HG03439 (cell line): ENCODE results near the gene SLC7A5.
"Not testable (repeated sequence)": the region's sequence is repeated elsewhere in the genome, so short reads cannot be mapped to it uniquely, and the experiment has no call there.

ENCODE experiments used
- ATAC-seq: cut with Tn5 transposase; IDR thresholded peaks from one replicate; pipeline ENCODE4 v1.9.1; 2021; ENCODE audit warnings: mild to moderate bottlenecking, moderate library complexity; ENCODE audit not compliant: unreplicated experiment

Gene SLC7A5

DNA sequence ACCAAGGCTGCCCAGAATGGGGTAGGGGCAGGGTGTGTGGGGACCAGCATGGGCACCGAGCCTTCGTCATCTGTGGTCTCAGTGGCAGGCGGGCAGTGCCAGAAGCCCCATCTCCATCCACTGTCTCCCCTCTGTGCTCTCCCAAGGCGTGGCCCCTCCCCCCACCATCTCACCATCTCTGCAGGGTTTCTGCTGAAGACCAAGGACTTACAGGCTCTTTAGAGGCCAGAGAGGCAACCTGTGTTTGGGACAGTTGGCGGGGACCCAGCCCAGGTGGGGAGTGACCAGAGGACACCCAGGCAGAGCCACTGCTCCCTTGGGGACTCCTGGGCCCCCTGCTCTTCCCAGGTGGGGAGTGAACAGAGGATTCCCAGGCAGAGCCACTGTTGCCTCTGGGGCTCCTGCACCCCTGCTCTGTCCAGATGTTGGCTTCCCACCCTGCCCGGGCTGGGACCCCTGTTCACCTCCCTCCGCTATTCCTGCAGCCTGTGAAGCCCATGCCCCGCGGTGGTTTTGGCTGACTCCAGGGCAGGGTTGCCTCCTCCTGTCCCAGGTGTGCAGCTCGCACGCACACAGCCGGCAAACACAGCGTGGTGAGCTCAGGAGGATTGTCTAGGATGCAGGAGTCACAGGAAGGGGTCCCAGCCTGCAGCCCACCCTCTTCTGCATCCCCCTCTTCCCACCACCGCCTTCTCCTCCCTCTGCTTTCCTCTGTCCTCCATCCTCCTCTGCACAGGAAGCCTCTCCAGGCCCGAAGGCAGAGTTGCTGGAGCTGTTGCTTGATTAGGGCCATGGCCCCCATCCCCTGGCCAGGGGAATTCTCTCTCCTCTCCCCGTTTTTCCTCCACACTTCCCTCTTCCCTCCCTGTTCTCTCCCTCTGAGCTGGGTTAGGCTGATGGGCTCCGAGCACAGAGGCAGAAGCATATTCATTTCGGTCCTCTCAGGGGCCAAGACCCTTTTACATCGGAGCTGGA, 45.0 kb downstream of the SLC7A5 start:
- ATAC-seq = no peak

DNA sequence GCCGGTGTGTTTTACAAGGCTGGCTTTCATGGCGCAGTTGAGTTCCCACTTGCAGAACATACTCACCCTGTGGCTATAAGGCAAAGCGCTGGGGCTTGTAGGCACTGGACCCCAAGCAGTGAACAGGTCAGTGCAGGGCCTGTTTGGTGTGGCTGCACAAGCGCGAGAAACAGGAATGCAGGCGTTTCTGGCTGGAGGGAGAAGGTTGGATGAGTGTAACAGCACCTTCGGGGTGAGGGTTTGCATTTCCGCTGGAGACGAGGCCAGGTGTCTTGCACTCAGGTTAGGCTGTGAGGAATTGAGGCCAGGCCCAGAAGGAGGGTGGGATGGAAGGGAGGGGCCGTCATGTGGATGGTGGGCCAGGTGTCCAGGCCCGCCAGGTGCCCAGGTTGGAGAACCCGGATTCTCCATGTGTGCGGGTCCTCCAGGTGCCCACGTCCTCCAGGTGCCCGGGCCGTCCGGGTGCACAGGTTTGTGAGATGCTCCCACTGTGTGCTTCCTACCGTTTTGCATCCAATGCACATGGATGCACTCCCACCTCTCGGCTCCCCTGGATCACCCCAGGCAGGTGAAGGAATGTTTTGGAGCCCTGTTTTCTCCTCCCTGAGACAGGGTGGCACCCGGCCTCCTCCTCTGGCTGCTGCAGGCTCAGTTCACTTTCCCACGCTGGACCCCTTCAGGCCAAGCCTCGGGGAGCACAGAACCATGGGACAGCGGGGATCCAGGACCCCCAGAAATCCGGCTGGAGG, 46.0 kb downstream of the SLC7A5 start:
- no peak for ATAC-seq

DNA sequence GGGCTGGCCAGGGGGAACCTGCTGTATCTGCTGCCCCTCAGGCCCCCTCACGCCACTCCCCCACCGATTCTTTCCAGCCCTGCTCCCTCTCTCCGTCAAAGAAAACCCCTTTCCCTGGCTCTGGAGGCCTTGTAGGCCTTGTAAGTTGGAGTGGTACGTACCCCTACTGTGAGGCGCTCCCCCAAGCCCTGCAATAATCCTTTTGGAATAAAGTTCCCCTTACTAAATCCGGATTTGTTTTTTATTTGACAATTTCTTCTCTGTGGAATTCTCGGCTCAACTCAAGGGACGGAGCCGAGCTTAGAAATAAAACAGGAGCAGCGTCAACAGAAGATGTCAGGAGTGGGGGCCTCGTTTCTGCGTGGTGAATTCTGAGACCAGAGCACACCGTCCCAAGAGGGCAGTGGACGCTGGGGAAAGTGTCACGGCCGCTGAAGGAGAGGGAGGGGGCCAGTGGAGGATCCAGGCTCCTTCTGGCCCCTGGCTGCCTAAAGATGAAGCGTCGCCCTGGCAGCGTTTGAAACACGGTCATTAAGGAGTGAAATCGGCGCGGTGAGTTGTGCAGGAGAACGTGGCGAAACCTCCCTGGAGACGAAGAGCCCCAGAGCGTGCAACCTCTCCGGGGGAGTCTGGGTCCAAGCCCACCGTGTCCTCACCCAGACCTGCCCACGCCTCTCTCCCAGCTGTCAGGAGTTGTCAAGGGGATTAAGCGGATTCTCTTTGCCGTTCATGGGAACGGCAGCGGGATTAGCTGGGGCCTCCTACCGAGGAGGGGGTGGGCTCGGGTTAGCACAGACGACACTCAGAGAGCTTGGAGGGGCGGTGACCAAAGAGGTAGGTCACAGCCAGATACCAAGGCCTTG, 47.0 kb downstream of the SLC7A5 start:
- ATAC-seq = no peak

DNA sequence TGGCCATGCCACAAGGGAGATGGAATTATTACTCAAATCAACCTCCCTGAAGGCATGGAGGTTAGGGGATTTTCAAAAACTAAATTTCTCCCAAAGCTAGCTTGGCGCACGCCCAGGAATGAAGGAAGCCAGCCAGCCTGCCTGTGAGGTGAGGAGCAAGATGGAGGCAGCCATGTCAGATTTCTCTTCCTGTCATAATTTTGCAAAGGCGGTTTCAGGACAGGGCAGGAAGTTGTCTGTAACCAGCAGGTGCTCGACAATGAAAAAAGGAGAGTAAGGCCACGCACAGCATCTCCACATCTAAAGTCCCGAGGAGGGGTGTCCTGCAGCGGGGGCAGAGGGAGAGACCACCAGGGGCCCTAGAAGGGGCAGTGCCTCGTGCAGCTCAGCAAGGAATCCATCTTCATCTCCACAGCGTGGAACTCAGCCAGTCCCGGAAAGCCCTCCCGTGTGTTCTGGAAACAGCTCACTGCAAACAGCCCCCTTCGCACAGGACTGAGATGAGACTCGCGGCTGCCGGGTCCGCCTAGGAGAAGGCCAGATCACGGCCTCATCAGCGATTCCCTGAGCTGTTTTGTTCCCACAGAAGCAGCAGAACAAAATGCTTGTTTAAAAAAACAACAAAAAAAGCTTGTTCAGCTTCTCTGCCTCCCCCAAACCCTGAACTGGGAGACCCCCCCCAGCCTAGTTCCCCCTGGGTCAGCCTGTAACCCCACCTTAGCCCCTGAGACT, 47.8 kb downstream of the SLC7A5 start:
- ATAC-seq = no peak

DNA sequence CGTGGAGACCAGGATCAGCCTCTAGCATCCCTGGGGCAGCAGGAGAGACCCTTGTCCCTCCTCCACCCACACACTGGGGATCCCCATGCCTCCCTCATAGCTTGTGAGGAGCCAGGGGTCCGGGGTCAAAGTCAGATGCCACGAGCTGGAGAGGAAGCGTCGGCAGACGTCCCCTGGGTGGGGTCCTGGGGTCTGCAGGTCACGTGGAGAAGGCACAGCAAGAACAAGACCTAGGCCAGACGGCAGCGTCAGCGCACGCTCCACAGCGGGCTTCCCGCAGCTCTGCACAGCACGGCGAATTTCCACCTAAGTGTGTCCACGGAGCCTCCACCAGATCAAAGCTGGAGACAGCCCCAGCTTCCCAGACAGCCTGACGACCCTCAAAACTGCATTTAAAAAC, 49.3 kb downstream of the SLC7A5 start:
- ATAC-seq = no peak

DNA sequence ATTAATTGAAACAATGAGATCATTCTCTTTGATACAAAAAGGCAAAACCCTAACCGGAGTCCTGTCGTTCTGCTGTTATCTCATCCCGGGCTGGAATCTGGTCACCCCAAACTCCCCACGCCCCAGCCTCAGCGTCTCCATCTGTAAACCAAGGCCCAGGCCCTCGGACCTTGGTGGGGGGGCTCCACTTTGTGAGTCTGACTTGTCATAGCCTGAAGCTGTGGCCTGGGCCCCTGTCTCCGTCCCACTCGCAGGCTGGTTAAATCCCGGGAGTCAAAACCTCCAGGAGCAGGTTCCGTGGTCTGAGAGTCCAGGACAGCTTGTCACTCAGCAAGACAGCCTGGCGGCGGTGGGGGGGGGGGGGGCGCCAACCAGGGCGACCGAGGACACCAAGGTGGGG, 50.0 kb downstream of the SLC7A5 start:
- no peak for ATAC-seq

DNA sequence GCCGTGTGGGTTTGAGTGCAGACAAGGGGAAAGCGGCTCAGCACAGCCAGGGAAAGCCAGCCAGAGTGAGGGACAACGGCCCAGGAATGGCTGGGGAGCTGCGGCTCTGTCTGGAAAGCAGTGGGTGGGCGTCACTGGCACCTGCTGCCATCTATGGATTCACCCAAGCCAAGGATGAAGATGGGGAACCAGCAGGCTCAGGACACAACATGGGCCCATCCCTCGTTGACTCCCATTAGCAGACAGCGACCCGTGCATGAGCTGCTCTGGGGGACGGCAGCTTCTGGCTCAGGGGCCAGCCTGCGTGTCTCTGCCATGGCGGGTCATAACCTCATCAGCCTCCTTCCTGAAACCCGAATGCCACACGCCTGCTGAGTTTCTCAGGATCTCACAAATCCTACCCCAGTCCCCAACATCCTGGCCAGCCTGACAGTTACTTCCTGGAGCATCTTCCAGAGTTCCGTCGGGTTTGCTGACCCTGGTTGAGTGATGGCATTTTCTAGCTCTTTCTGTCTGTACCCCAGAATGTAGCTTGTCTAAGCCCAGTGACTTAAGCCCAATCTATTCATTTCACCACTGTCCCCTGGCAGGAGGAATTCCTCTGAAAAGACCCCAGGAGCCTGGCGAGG, 50.7 kb downstream of the SLC7A5 start:
- no peak for ATAC-seq

DNA sequence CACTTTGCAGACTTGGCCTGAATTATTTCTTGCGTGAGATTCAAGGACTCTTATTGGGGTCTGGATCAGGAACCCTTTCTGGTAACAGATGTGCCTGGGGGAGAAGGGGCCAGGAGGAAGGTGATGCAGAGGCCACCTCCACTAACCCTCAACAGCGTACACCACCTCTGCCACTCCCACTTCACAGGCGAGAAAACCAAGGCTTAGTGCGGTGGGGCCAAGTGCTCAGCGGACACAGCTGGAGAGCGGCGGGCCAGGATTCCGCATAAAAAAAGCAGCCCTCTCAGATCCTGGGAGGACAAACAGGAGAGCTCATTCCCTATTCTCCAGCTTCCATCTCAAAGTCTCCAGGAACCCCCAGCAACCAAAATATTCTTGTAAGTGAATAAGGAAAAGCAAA, 51.4 kb downstream of the SLC7A5 start:
- ATAC-seq = no peak

DNA sequence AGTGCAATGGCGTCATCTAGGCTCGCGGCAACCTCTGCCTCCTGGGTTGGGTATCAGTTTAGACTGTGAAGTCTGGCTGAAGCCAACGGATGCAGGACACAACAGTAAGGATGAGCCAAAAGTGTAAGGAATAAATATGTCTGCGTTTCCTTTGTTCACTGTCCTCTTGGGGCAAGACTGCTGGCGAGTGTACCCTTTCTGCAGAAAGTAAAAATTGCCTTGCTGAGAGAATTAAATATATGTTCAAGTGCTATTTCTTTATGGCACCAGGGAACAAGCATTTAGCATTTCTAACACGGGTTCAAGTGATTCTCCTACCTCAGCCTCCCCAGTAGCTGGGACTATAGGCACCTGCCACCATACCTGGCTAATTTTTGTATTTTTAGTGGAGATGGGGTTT, 51.9 kb downstream of the SLC7A5 start:
- not testable (repeated sequence) for ATAC-seq

DNA sequence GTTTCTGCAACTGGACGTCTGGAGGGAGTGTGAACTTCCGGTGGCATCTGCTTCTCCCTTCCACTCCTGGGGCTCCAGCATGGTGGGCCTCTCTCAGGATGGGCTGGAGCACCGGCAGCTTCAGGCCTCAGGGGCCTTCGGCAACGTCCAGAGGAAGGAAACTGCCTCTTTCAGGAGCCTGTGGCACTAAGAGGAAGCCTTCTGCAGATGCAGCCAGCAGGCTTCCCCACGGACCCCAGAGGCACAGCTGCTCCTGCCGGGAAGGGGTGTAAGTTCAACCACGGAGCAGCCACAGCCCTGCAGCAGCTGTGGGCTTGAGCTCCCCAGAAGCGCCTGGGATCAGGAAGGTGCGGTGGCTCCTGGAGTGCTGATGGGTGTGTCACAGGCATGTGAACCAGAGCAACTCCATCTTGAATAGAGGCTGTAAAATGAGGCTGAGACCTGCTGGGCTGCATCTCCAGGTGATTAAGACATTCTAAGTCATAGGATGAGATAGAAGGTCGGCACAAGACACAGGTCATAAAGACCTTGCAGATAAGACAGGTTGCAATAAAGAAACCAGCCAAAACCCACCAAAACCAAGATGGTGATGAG, 52.7 kb downstream of the SLC7A5 start:
- ATAC-seq = no peak

DNA sequence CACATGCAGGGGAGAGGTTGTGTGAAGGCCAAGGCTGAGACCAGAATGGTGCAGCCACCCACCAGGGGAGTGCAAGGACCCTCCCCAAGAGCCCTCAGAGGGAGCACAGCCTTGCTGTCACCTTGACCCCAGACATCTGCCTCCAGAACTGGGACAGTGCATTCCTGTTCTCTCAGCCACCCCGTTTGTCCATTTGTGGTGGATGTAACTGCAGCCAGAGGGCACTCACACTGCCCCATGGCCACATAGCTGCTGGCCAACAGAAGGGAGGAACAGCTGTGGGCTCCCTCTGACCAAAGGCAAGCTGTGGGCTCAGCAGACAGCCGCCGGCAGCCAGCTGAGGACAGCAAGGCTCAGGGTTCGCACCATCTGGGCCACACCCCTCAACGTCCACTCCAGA, 53.7 kb downstream of the SLC7A5 start:
- no peak for ATAC-seq

DNA sequence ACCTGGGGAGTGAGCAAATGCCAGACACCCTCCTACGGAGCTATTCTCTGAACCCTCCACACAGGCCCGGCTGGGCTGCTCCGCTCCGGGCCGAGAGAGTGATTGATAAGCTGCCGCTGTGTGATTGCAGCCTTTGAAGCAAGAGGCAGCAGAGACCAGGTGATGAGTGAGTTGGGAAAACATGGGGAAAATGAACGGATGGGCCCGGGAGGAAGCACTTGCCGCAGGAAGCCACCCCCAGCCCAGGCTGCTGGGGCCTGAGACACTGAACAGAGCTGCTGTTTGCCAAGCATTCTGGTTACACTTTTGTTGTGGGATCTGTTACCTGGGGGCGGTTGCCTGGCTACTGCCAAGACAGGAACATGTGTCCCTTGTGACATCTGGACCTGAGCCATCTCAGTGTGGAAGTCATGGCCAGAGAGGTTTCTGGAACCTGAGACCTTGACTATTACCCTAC, 57.1 kb downstream of the SLC7A5 start:
- ATAC-seq = no peak

DNA sequence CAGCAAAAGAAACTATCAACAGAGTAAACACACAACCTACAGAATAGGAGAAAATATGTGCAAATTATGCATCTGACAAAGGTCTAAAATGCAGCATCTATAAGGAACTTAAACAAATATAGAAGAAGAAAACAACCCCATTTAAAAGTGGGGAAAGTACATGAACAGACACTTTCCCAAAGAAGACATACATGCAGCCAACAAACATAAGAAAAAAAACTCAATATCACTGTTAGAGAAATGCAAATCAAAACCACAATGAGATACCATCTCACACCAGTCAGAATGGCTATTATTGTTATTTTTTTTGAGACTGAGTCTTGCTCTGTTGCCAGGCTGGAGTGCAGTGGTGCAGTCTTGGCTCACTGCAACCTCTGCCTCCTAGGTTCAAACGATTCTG, 57.9 kb downstream of the SLC7A5 start:
- ATAC-seq = not testable (repeated sequence)

DNA sequence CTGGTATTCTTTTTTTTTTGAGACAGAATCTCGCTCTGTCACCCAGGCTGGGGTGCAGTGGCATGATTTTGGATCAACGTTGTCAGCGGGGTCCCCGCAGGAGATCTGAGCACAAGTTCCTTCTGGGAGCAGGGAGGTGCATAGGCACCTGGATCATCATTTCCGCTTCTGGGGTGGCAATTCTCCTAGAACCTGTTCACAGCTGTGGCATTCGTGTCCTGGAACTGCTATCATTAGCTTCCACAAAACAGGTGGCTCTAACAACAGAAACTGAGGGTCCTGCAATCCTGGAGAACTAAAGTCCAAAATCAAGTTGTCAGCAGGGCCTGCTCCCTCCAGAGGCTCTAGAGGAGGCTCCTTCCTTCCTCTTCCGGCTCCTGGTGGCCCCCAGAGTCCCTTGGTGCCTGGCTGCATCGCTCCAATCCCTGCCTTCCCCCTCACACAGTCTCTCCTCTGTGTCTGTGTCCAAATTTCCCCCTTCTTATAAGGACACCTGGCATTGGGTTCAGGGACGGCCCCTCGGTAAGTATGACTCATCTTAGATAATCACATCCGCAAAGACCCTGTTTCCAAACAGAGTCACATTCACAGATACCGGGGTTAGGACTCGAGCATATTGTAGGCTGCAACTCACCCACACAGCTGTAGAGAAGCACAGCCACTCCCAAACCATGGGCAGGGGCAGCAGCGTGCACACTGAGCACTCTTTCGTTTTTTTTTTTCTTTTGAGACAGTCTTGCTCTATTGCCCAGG, 60.0 kb downstream of the SLC7A5 start:
- ATAC-seq = peak; percentile 45

DNA sequence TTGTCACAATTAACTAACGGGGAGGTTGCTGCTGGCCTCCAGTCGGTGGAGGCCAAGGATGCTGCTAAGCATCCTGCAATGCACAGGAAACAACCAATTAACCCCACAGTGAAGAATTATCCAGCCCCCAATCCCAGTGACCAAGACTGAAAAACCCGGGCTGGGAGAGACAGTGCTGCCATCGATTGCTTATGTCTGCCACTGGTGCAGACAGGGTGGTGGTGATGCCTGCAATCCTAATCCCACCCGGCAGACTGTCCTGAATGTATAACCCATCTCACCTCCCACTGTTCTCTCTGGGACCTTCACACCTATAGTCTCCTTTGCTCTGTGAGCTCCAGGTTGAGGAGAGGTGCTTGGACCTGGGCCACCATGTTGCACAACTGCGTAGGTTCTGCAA, 61.2 kb downstream of the SLC7A5 start:
- no peak for ATAC-seq

DNA sequence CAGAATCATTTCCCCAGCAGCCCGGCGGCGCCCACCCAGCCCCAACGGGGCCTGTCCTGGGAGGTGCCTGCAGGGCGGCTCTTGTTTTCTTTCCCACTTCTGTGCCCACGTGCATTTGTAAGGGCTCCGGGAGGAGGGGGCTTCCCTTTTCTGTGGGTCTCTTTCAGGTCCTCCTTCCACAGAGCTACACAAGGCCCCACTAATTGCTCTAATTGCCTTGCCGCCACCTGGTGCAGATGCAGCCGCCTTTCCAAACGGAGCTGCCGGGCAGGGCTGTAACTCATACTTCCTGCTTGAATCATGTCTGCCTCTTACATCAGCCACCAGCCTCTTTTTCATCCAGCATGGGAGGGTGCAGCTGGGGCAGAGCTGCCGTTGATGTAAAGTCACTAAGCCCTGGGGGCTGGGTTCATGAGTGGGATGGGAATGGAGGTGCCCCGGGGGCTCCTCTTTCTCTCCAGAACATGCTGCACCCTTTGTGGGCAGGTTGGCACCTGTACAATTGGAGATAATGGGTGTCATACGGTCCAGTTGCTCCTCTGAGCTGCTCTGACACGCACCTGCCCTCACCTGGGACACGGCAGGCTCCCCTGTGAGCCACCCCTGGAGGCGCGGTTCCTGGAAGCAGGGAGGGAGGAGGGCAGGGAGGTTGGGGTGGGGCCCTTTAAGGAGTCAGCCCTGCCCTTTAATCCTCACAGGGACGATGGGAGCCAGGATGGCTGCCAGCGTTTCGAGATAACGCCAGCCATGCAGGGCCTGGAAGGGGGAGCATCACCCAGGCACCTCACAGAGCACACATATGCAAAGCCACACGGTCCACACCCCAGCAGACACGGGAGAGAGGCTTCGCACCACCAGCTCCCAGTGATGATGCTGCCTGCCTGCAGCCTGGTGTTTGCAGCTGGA, 62.4 kb downstream of the SLC7A5 start:
- no peak for ATAC-seq

DNA sequence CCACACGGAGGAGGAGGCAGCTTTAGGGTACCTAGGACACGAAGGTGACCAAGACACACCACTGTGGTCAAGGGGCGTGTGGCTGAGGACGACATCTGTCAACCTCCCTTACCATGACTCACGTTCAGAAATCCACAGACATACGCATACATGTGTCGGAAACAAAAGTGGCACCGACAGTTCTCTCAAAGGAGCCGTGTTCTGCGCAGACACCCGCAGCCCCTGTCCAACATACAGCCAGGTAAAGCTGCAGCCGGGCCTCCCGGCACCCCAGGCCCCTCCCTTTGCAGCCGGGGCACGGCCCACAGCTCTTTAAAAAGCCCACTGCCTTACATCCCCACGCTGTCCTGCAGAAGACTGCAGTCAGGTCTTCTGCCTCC, 63.1 kb downstream of the SLC7A5 start:
- no peak for ATAC-seq

DNA sequence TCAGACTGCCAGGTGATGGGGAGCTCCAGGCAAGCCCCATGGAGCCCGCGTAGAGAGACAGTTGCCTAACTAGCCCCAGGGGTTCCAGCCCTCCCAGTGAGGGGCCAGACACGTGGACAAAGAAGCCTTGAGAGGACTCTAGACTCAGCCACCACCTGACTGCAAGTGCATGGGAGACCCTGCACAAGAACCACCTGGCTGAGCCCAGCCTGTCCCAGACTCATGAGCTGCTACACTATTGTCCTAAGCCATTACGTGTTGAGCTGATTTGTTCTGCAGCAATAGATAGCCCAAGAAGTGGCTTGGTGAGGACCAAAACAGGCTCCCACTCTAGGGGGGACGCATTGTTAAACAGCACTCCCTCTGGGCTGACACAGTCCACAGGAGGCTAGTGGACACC, 65.9 kb downstream of the SLC7A5 start:
- ATAC-seq = no peak
